ENCODE measurements around the gene TUT7.

Gene TUT7

DNA sequence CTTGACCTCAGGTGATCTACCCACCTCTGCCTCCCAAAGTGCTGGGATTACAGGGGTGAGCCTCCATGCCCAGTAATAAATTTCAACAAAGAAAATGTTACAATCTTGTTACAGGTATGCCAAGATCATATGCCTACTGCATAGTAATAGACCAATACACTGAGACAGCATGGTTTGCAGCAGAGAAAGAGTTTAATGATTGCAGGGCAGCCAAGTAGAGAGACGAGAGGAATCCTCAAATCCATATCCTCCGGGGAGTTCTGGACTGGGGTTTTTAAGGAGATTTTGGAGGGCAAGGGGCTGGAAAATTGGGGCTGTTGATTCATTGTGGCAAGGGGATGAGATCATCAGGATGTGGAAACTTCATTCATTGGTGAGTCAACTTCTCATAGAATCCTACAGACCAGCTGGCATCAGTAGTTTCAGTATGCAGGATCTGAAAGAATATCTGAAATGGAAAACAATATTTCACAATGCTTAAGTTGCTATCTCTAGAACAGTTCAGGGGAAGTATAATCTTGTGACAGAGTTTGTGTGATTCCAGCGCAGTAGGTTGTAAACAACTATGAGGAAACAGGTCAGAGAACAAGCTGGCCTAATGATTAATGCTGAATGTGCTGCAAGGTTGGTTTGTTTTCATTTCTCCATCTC is 14.8 kb upstream of the TUT7 start:
- WGBS (ENCODE audit: insufficient coverage, insufficient read length), result no CpG with 5 or more reads among the region's 3 CpGs
- Histone ChIP-seq H3K4me1 (ENCODE audit: control insufficient read depth, insufficient read depth, low read length) (no peaks in the 10 kb centered on the region), H3K4me3 (ENCODE audit: low read length) (no peak overlapping the region), H3K36me3 (ENCODE audit: control insufficient read depth, insufficient read depth, low read length) (no peaks in the 10 kb centered on the region), H3K9me3 (ENCODE audit: control insufficient read depth, insufficient read depth, low read length) (peaks cover 4% of the 10 kb centered on the region; the same call in 1 of the 2 replicates), H3K27me3 (ENCODE audit: control insufficient read depth, insufficient read depth, low read length) (no peaks in the 10 kb centered on the region), H3K27ac (ENCODE audit: low read length) (no peak overlapping the region)
- no peak for DNase-seq (ENCODE audit: low read depth, low spot score)

DNA sequence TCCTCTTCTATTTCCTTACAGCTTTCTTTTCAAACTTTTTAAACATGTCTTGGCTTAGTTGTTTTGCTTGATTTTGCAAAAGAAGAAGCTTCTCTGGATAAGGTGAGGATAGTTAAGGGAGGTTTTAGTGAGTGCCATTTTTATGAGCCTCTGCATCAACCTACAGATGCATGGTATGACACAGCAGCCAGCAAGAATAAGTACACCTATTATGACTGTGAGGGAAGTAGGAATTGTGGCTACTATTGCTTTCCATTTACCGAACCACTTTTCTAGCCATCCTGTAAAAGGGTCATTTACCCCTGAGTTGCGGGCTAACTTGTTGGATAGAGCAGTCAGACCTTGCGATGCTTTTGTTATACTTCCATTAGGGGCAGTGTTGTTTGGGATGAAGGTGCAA is 7.0 kb upstream of the TUT7 start:
- Histone ChIP-seq H3K4me1 (ENCODE audit: control insufficient read depth, insufficient read depth, low read length) (no peaks in the 10 kb centered on the region), H3K27me3 (ENCODE audit: control insufficient read depth, insufficient read depth, low read length) (no peaks in the 10 kb centered on the region), H3K9me3 (ENCODE audit: control insufficient read depth, insufficient read depth, low read length) (no peaks in the 10 kb centered on the region), H3K27ac (ENCODE audit: low read length) (no peak overlapping the region), H3K4me3 (ENCODE audit: low read length) (no peak overlapping the region), H3K36me3 (ENCODE audit: control insufficient read depth, insufficient read depth, low read length) (no peaks in the 10 kb centered on the region)
- WGBS (ENCODE audit: insufficient coverage, insufficient read length), result no CpG with 5 or more reads among the region's 3 CpGs
- no peak for DNase-seq (ENCODE audit: low read depth, low spot score)

DNA sequence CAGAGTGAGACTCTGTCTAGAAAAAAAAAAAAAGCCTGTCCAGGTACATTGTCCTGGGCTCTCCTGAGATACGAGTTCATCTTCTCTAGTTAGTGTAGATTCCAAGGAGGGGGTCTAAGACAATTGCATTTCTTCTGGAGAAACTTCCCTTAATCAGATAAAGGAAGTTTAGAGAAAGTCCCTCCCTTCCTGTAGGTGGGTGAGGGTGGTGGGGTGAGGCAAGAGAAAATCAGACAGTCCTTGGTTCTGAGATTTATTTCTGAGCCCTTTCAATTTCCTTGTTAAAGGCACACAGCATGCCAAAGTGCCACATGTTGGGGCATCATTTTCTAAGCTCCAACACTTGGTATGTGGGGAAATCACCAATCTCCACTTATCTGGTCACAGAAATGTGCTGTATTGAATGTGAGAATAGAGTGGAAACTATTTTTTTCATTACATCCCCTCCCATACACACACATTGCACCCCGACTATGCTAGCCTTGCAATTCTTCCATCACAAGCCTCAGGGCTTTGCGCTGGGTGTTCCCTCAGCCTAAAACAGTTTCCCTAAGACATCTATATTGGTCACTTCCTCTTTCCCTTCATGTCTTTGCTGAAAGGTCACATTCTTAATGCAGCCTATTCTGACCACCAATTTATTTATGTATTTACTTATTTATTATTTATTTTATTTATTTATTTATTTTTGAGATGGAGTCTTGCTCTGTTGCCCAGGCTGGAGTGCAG is 5.1 kb upstream of the TUT7 start:
- DNase-seq (ENCODE audit: low read depth, low spot score), result no peak
- H3K4me1 ChIP-seq (ENCODE audit: control insufficient read depth, insufficient read depth, low read length), result no peaks in the 10 kb centered on the region
- no peaks in the 10 kb centered on the region for H3K36me3 ChIP-seq (ENCODE audit: control insufficient read depth, insufficient read depth, low read length)
- WGBS (ENCODE audit: insufficient coverage, insufficient read length), result no CpG with 5 or more reads among the region's 3 CpGs
- H3K9me3 ChIP-seq (ENCODE audit: control insufficient read depth, insufficient read depth, low read length), result no peaks in the 10 kb centered on the region
- H3K4me3 ChIP-seq (ENCODE audit: low read length), result no peak overlapping the region
- no peak overlapping the region for H3K27ac ChIP-seq (ENCODE audit: low read length)
- no peaks in the 10 kb centered on the region for H3K27me3 ChIP-seq (ENCODE audit: control insufficient read depth, insufficient read depth, low read length)

DNA sequence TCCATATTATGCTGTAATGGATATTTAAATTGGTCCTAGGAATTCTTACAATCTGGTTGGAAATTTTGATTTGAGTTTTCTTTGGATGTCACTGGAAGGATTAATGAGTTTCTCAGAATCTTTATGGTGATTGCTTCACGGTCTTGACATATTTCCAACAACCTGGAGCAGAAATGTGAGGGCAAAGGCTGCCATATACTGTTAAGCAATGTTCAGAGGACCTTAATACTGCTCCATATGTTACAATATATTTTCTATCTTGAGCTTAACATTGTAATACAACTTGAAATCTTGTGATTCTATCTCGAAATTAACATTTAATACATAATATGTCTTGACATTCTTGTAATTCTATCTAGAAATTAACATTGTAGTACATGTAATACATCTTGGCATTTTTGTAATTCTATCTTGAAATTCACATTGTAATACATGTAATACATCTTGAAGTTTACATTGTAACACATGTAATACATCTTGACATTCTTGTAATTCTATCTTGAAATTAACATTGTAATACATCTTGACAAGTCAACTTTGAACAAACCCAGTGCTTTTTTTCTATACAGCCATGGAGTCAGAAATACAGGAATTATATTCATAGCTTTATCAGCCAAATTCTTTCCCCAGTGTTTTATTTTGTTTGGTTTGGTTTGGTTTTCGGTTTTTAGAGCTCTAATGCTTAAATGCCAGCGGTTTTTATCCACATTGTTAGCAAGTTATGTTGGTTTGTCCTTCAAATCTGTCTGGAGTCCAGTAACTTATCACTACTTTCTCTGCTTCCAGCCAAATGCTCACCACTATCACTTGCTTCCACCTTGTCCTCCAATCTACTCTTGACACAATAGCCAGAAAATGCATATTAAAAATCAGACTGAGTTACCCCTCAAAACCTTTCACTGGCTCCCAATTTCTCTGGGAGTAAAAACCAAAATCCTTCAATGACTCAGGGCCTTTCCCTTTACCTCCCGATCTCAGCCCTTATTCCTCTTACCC is 3.0 kb upstream of the TUT7 start:
- Histone ChIP-seq H3K27ac (ENCODE audit: low read length) (no peak overlapping the region), H3K36me3 (ENCODE audit: control insufficient read depth, insufficient read depth, low read length) (no peaks in the 10 kb centered on the region), H3K4me3 (ENCODE audit: low read length) (no peak overlapping the region), H3K9me3 (ENCODE audit: control insufficient read depth, insufficient read depth, low read length) (no peaks in the 10 kb centered on the region), H3K27me3 (ENCODE audit: control insufficient read depth, insufficient read depth, low read length) (no peaks in the 10 kb centered on the region), H3K4me1 (ENCODE audit: control insufficient read depth, insufficient read depth, low read length) (no peaks in the 10 kb centered on the region)
- no CpG with 5 or more reads among the region's 5 CpGs for WGBS (ENCODE audit: insufficient coverage, insufficient read length)
- DNase-seq (ENCODE audit: low read depth, low spot score), result no peak

DNA sequence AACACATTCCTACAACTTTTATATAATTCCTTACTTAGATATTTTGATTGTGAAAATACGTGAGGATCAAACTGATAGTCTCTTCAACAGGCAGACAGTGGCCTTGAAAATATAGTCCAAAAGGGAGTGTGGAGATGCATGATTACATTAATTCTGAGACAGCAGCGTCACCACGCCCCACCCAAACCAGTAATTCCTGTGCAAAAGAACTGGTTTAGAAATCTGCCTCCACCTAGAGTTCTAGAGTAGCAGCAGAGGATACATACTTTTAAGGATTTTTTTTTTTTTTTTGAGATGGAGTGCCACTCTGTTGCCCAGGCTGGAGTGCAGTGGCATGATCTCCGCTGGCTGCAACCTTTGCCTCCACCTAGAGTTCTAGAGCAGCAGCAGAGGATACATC is 1.6 kb upstream of the TUT7 start:
- H3K27ac ChIP-seq (ENCODE audit: low read length), result no peak overlapping the region
- no peaks in the 10 kb centered on the region for H3K9me3 ChIP-seq (ENCODE audit: control insufficient read depth, insufficient read depth, low read length)
- WGBS (ENCODE audit: insufficient coverage, insufficient read length), result no CpG with 5 or more reads among the region's 4 CpGs
- H3K4me3 ChIP-seq (ENCODE audit: low read length), result no peak overlapping the region
- no peaks in the 10 kb centered on the region for H3K4me1 ChIP-seq (ENCODE audit: control insufficient read depth, insufficient read depth, low read length)
- DNase-seq (ENCODE audit: low read depth, low spot score), result no peak
- H3K27me3 ChIP-seq (ENCODE audit: control insufficient read depth, insufficient read depth, low read length), result no peaks in the 10 kb centered on the region
- no peaks in the 10 kb centered on the region for H3K36me3 ChIP-seq (ENCODE audit: control insufficient read depth, insufficient read depth, low read length)

DNA sequence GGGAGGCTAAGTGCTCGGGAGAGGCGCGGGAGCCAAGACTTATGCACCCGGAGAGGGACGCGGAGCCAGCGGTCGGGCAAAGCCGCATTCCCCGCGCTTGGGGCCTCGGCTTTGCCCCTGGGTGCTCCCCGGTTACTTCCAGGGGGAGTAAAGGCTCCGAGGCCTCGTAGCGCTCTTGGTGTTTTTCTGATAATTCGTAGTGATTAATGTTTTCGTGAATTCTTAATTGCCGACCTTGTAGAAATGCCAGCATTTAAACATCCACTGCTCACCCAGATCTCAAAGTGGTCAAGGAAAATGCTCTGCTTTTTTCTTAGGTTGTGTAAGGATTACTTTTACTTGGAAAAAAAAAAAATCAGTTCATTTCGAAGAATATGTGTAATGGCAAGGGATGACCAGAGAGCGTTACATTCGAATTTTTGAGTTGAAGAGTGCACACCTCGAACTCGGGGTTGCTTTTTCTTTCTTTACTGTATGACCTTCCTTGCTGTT is 654 bp upstream of the TUT7 start:
- WGBS (ENCODE audit: insufficient coverage, insufficient read length), result no CpG with 5 or more reads among the region's 24 CpGs
- no peaks in the 10 kb centered on the region for H3K4me1 ChIP-seq (ENCODE audit: control insufficient read depth, insufficient read depth, low read length)
- no peaks in the 10 kb centered on the region for H3K27me3 ChIP-seq (ENCODE audit: control insufficient read depth, insufficient read depth, low read length)
- DNase-seq (ENCODE audit: low read depth, low spot score), result no peak
- peak overlapping the region; percentile 60; the same call in 1 of the 2 replicates for H3K4me3 ChIP-seq (ENCODE audit: low read length)
- H3K27ac ChIP-seq (ENCODE audit: low read length), result no peak overlapping the region
- no peaks in the 10 kb centered on the region for H3K9me3 ChIP-seq (ENCODE audit: control insufficient read depth, insufficient read depth, low read length)
- H3K36me3 ChIP-seq (ENCODE audit: control insufficient read depth, insufficient read depth, low read length), result no peaks in the 10 kb centered on the region

DNA sequence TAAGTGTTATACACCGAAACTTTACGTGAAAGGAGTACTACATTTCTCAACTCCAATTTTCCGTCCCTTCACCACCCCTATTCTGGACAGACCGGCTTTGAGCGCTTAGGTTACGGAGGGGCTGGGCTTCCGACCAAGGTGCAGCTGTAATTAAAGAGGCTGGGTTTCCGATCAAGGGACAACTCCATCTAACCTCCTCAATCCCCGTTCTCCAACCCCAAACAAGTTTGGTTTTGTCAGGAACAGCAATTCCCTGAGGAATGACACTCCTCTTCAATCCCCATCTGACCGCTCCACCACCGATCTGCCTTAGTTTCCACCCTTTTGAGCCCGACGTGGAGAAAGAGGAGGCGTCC is 577 bp downstream of the TUT7 start:
- Histone ChIP-seq H3K36me3 (ENCODE audit: control insufficient read depth, insufficient read depth, low read length) (no peaks in the 10 kb centered on the region), H3K4me3 (ENCODE audit: low read length) (peak overlapping the region; percentile 60), H3K9me3 (ENCODE audit: control insufficient read depth, insufficient read depth, low read length) (no peaks in the 10 kb centered on the region), H3K27ac (ENCODE audit: low read length) (no peak overlapping the region), H3K4me1 (ENCODE audit: control insufficient read depth, insufficient read depth, low read length) (no peaks in the 10 kb centered on the region), H3K27me3 (ENCODE audit: control insufficient read depth, insufficient read depth, low read length) (no peaks in the 10 kb centered on the region)
- no CpG with 5 or more reads among the region's 14 CpGs for WGBS (ENCODE audit: insufficient coverage, insufficient read length)
- no peak for DNase-seq (ENCODE audit: low read depth, low spot score)

DNA sequence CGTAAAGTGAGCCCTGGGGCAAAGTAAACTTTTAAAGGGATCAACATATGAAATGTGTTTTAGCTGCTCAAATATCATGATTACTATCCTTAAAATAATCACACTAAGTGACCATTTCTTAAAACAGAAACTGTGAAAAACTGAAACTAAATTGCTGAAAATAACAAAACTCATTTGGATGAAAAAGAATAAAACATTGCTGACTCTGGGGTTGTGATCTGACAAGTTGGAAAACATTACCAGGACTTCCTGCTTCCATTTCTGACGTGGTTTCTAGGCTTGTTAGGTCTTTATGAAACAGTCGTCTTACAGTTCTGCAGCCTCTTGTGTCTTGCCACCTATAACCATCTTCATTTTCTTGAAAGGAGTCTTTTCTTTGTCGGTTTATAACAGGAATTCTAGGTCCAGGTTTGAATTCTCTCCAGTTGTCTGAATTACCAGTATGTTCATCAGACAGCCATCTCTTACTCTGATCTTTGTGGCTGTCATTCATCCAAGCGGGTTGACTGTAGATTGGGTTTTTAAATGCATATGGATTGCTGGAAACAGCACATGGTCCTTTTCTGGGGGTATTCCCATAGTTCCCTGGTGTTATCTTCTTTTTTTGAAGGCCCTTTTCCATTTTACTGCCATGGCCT is 1.7 kb downstream of the TUT7 start:
- no peaks in the 10 kb centered on the region for H3K9me3 ChIP-seq (ENCODE audit: control insufficient read depth, insufficient read depth, low read length)
- H3K36me3 ChIP-seq (ENCODE audit: control insufficient read depth, insufficient read depth, low read length), result no peaks in the 10 kb centered on the region
- H3K27me3 ChIP-seq (ENCODE audit: control insufficient read depth, insufficient read depth, low read length), result no peaks in the 10 kb centered on the region
- H3K4me1 ChIP-seq (ENCODE audit: control insufficient read depth, insufficient read depth, low read length), result no peaks in the 10 kb centered on the region
- no peak for DNase-seq (ENCODE audit: low read depth, low spot score)
- WGBS (ENCODE audit: insufficient coverage, insufficient read length), result no CpG with 5 or more reads among the region's 5 CpGs
- no peak overlapping the region for H3K27ac ChIP-seq (ENCODE audit: low read length)
- no peak overlapping the region for H3K4me3 ChIP-seq (ENCODE audit: low read length)

DNA sequence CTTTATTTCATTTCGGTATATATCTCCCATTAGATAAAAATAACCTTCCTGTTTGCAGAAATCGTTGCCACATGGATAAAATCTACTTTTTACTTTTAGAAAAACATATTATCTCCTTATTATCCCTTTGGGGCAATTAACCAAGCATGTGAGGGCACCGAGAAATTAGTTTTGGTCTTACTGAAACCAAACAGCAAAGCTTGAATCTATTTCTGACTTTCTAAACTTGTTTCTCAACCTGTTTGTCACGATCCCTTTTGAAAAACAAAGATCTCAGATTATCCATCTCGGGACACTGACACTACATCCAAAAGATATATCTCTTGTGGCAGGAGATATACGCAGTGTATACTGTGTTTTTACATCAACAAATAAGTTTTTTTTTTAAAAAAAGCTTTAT is 2.3 kb downstream of the TUT7 start:
- no peak for DNase-seq (ENCODE audit: low read depth, low spot score)
- WGBS (ENCODE audit: insufficient coverage, insufficient read length), result no CpG with 5 or more reads among the region's 6 CpGs
- Histone ChIP-seq H3K27me3 (ENCODE audit: control insufficient read depth, insufficient read depth, low read length) (no peaks in the 10 kb centered on the region), H3K4me3 (ENCODE audit: low read length) (no peak overlapping the region), H3K27ac (ENCODE audit: low read length) (no peak overlapping the region), H3K4me1 (ENCODE audit: control insufficient read depth, insufficient read depth, low read length) (no peaks in the 10 kb centered on the region), H3K36me3 (ENCODE audit: control insufficient read depth, insufficient read depth, low read length) (no peaks in the 10 kb centered on the region), H3K9me3 (ENCODE audit: control insufficient read depth, insufficient read depth, low read length) (no peaks in the 10 kb centered on the region)

All from iPS DF 6.9 (cell line).